Ammon's horn (tissue), 1 donor: ENCODE results near the gene PDIA5.

Experiments
- DNase-seq: peaks from one replicate; pipeline ENCODE4 v3.0.0-alpha.2; 2016; ENCODE audit warnings: low spot score

Gene PDIA5

GRCh38 chr3:123071581-123071980, 4.8 kb downstream of the PDIA5 start:
- no peak for DNase-seq

GRCh38 chr3:123072152-123072551, 5.3 kb downstream of the PDIA5 start:
- DNase-seq = no peak

GRCh38 chr3:123072564-123072963, 5.7 kb downstream of the PDIA5 start:
- no peak for DNase-seq

- DNase-seq = no peak
Observed at GRCh38 chr3:123075359-123075758, 8.5 kb downstream of the PDIA5 start.

GRCh38 chr3:123076112-123076495, 9.3 kb downstream of the PDIA5 start:
- no peak for DNase-seq

GRCh38 chr3:123076496-123077418, 9.9 kb downstream of the PDIA5 start:
- DNase-seq = peak; percentile 23

GRCh38 chr3:123078101-123078500, 11.3 kb downstream of the PDIA5 start:
- DNase-seq = no peak

GRCh38 chr3:123080864-123081562, 14.2 kb downstream of the PDIA5 start:
- no peak for DNase-seq

- peak; percentile 61 for DNase-seq
Observed at GRCh38 chr3:123081718-123082369, 15.0 kb downstream of the PDIA5 start.

- DNase-seq = no peak
Observed at GRCh38 chr3:123082370-123083065, 15.7 kb downstream of the PDIA5 start.

GRCh38 chr3:123083383-123084124, 16.7 kb downstream of the PDIA5 start:
- DNase-seq = no peak

- no peak for DNase-seq
Observed at GRCh38 chr3:123084192-123084591, 17.4 kb downstream of the PDIA5 start.

- no peak for DNase-seq
Observed at GRCh38 chr3:123084738-123085237, 18.0 kb downstream of the PDIA5 start.

- no peak for DNase-seq
Observed at GRCh38 chr3:123085293-123085931, 18.6 kb downstream of the PDIA5 start.

- DNase-seq = no peak
Observed at GRCh38 chr3:123085932-123086627, 19.3 kb downstream of the PDIA5 start.

GRCh38 chr3:123088387-123088786, 21.6 kb downstream of the PDIA5 start:
- DNase-seq = no peak

- DNase-seq = peak; percentile 79
Observed at GRCh38 chr3:123089611-123090331, 22.9 kb downstream of the PDIA5 start.

GRCh38 chr3:123090728-123091531, 24.1 kb downstream of the PDIA5 start:
- no peak for DNase-seq
